ENCODE measurements around the gene FBLN5.
"Not testable (repeated sequence)": the region's sequence is repeated elsewhere in the genome, so short reads cannot be mapped to it uniquely, and the experiment has no call there.

Gene FBLN5

DNA sequence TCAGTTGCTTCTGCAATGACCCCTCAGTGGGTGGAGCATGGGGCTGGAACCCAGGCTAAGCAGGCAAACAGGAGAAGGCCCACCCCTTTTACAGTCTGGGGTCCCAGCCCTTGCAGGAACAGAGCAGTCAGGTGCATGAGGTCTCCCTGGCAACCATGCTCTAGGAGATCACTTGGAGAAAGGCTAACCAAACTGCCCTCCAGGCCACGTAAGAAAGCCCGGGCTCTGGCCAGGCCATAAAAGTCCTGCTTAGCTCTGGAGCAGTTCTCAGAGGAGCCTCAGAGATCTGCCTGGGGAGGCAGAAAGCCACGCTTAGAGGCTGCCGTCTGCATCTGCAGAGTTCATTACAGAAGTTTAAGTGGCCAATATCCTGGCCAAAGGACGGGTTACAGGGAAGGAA lies 65.1 kb downstream of the FBLN5 start:
- no peak for DNase-seq

GRCh38 chr14:91879196-91879595 lies 68.3 kb downstream of the FBLN5 start:
- DNase-seq = no peak

- no peak for DNase-seq
These were observed 69.2 kb downstream of the FBLN5 start for GRCh38 chr14:91878274-91878673.

DNA sequence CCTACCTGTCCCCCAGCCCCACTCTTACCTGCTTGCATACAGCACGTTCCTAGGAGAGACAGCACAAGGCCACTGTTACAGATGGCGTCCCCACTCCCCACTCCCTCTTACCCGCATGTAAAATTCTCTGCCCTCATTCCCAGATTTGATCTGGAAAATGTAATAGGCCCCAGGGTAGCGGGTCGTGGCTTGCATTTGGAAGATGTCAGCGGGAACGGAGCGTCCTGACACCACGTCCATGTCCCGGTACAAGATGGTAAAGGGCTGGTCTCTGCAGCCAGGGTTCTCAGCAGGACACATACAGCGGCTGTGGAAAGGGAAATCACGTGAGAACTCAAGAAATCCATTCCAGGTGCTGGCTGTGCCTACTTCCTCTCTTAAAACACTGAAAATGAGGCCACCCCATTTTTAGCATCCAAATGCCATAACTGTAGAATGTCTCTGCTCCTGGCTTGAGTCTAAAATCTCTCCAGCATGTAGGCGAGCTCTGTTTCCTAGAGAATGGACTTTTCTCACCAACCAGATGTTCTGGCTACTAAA lies 70.0 kb downstream of the FBLN5 start:
- no peak for DNase-seq

DNA sequence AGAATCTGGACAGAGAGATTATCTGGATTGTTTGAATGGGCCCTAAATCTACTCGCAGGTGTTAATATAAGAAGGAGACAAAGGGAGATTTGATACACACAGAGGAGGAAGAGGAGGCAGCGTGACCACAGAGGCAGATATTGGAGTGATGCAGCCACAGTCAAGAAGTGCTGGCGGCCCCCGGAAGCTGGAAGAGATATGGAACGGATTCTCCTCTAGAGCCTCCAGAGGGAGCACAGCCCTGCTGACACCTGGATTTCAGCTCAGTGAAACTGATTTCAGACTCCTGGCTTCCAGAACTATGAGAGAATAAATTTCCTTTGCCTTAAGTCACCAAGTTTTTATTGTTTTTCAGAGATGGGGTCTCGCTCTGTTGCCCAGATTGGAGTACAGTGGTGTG lies 71.0 kb downstream of the FBLN5 start:
- DNase-seq = no peak

DNA sequence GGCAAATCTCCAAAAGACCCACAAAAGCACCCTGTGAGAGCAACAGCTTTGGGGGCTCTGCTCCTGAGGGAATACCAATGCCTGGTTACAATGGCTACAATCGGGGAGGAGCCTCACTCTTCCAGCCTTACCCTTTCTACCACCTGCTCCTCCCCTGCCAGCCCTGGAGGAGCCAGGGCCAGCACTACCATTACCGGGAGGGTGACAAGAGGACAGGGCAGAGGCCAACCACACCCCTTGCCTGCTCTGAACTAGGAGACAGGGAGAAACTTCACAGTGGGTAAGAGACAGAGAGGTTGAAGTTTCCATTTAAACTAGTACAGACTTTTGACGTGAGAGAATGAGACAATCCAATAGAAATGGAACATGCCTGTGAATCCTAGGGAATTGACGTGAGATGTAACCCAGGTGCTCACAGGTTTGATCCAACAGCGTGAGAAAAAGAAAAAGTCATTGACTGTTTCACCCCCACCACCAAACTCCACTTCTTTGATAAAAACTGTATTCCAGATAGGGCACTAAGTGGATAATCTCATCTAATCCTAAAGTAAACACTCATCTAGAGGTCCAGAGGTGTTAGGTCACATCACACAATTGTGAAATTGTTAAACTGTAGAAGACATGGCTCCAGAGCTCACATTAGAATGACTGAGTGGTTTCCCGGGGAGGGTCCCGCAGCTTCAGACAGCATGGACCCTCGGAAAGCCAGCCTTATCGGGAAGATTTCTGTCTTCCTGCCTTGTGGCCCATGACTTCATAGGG lies 71.8 kb downstream of the FBLN5 start:
- DNase-seq = no peak

DNA sequence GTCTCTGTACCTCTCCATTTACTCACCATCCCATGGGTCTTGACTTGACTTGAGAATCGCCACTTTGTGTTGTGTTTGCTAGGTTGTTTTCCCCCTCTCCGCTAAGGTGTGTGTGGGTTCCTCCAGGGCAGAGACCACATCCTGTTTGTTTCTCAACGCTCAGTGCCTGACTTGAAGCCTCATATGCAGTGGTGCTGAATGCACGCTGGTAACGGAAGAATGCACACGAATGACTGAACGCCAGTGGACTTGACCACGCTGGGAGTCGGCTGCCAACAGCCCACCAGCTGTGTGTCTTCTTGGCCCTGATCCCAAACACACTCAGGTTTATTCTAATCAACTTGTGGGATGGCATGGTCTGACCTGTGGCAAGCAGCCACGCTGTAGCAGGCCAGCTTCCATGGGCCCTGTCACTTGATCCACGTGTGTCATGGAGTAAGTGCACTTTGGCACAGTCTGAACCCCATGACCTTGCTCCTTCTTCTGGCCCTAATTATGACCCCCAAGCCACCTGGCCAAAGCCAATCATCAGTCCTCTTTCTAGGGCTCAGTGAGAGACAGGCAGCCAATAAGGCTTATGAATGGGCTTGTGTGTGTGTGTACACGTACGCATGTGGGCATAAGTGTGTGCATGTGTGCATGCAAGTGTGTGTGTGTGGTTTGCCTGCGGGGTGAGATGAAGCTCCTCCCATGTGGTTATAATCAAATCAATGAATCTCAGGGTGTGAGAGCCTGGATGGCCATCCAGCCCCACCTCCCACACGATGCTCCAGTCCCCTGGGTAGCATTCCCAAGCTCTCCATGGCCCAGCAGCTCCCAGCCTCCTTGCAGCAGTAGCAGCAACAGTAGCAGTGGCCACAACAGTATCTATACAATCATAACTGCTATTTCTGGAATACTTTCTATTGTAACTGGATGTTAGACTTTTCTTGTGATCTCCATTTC lies 73.8 kb downstream of the FBLN5 start:
- peak; percentile 89 for DNase-seq

GRCh38 chr14:91872517-91873470 lies 74.7 kb downstream of the FBLN5 start:
- peak; percentile 77 for DNase-seq

GRCh38 chr14:91872011-91872501 lies 75.4 kb downstream of the FBLN5 start:
- DNase-seq = no peak

DNA sequence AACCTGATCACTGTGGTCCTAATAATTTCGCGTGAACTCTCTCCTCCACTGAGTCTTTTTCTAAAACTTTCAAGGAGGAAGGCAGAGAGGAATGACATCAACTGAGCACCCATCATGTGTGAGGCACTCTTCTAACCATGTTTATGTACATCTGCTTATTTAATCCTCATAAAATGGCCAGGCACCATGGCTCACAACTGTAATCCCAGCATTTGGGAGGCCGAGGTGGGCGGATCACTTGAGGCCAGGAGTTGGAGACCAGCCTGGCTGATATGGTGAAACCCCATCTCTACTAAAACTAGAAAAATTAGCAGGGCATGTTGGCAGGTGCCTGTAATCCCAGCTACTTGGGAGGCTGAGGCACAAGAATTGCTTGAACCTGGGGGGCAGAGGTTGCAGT lies 76.1 kb downstream of the FBLN5 start:
- not testable (repeated sequence) for DNase-seq

DNA sequence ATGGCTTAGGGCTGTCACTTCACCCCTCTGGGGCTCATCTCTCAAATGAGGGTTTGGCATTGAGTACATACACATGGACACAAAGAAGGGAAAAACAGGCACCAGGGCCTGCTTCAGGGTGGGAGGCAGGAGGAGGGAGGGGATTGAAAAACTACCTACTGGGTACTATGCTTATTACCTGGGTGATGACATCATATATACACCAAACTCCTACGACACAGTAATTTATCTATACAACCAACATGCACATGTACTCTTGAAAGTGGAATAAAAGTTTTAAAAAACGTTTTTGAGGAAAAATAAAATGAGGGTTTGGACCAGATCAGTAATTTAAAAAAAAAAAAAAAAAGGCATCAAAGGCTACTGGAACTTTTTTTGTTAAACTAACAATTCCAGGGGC lies 76.6 kb downstream of the FBLN5 start:
- no peak for DNase-seq

DNA sequence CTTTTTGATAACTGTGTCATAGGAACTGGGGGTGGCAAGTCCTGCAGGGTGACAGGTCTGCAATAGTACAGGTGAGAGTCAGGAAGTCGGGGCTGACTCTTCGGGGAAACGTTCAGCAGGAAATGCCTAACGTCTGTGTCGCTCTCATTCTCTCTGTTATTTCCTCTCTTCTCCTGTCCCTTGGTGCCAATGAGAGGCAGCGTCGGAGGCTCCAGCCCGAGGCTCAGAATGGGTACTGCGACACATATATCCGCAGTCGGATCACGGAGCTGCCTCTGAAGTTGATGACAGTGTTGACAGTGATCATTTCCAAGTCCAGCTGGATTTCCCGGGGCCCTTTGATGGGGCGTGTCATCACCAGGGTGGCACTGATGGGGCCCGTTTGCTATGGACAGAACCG lies 77.5 kb downstream of the FBLN5 start:
- DNase-seq = peak; percentile 84

DNA sequence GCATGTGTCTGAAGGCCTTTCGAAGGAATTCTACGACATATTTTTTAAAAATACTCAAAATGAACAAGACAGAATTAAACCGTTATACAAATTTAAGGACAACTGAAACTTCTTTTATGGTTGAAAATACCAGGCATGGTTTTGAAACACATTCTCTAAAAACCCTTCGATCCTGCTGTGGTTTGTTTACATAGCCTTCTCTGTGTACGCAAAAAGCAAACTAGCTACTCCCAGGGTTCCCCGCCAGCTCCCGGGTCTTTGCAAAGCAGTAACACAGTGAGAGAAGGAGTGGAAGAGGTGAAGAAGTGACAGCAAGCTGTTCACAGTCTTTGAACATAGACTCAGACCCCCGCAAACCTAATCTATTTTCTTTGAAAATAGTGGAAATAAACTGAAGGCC lies 77.9 kb downstream of the FBLN5 start:
- no peak for DNase-seq

DNA sequence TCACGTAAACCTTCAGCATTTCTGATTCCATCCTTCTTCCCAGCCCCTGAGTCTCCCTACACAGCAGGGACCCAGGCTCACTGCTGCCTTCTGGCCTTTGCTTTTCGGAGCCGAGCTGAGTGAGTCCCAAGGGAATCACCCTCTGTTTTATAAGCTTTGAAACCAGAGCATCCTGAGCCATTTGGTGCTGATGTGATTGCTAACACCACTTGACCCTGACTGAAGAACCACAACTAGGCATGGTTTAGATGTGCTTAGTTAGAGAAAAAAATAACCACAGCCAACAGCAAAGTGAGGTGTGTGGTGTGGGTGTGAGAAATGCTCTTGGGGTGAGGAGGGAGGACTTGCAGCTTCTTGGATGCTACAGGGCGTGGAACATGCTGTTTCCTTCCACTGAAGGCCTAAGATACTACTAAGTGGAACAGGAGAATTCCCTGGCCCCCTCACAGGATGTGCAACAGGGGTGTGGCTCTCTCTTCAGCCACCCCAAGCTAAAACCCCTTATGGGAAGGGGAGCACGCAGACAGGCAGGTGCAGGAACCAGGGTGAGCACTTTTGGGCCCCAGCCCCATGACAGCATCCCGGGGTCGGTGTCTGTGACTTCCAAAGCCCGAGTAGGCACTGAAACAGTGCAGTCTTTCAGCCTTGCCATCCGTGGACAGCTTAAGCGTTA lies 80.0 kb downstream of the FBLN5 start, which contains the start of gene TC2N:
TC2N (minus strand) TSS at position 221 of the 673 bp plus-strand sequence. CDS start 53,767 bp downstream, outside the sequence.
- DNase-seq = peak; percentile 72

DNA sequence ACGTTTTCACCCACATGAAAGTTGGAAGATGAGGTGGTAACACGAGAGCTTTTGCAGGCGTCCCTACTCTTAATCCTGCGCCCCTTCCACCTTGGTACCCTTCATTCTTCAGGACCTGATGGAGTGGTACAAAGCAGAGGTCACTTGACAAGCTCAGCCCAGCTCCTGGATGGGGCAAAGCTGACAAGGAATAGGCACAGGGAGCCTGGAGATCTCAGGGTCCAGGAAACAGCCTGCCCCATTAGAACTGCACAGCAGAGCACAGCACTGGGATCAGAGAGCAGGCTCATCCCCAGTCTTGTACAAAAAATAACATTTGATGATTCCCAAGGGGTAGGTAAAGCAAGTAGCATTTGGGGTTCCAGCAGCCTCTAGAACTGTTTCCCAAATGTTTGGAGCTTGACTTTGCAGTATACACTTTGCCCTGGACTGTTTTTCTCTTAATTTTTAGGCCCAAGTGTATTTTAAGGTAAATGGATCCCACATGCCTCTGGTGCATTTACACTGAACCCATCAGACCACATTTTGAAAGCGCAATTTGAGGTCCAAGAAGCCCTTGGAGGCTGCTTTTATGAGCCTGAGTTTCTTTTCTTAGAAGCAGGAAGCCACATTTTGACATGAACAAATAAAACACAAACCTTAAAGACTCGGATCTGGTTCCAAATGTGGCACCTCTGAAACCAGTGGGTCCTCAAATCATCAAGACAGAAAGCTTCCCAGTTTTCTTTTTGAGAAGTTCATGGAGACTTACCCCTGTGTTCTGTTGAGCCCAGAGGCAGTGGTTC lies 80.8 kb downstream of the FBLN5 start:
- no peak for DNase-seq

DNA sequence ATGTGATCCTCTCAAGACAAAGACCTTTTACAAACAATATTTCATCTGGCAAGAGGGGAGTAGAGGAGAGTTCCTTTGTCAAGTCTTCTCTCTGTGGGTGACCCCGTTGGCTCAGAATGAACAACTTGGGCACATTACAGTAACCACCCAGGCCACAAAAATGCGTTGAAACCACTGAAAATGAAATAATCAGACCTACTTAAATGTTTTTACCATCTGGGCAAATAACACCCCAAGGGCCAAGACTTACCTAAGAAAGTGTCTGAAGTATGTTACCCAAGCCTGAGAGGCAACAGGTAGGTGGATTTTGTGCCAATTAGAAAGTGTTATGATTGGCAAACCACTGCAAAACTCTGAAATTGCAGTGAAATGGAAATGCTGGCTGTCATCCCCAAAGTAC lies 81.4 kb downstream of the FBLN5 start:
- no peak for DNase-seq

DNA sequence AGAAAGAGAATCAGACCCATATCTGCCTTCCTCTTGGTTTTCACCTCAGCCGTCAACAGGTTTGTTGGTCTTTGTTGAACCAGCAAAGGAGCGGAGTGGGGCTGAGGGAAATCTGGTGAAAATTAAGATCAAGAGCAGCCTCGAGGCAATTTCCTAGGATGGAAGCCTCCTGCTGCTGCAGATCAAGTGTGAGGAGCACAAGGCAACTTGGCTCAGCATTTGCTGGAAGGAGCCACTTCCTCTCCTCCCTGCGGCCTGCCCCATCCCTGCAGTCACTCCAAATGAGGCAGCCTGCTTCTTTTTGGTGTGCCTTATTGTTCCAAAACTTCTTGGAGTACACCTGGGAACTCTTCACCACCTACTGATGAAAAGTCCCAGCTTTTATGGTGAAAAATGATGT lies 85.1 kb downstream of the FBLN5 start:
- DNase-seq = no peak

GRCh38 chr14:91861091-91861490 lies 86.4 kb downstream of the FBLN5 start:
- peak; percentile 33 for DNase-seq

DNA sequence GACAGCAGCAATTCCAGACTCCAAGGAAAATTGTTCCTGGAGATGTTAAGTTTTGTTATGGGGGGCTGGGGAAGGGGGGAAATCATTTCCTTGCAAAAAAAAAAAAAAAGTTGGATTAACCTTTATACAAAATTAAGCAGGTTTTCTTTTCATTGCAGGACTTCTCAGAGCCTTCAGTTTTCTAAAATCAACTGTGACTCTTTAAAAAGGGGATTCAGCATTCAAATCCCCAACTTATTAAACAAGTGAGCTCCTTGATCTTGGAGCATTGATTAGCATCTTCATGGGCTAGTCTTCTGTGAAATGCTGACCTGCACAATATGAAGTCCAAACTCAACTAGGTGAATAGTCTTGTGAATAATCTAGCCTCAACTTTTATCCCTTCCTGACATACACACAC lies 87.3 kb downstream of the FBLN5 start:
- no peak for DNase-seq

DNA sequence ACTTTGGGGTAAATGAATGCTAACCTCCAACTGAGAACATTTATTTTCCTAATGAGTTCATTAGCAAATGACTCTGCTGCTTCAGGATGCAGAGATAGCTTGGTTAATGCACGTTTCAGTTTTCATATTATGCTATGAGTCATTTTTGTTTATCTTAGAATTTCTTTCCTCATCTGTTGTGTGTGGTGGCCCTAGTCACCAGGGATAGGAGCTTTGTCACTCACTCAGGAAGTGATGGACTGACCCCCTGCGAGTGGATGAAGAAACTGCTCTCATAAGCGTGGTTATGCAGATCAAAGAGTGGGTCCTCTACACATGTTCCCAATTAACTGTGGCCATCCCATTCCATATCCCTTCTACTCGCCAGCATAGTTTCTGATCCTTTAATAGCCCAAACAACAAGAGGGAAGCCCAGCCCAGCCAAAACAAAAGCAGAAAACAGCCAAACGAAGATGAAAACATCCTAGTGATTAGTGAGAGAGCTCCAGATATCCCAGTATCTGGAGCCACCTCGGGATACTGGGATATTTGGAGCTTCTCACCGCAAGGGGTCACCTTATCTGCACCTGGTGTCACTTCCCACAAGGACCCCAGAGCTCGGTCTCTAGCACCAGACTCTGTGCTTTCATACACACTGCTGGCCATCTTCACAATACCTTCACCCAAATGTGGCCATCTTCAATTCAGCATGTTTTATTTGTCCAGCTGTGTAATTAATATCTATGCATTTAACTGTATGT lies 88.8 kb downstream of the FBLN5 start:
- DNase-seq = no peak
